Fibroblast of lung (primary cell): ENCODE measurements around the gene PPP5C.

Experiments used
- EZH2 ChIP-seq: IDR thresholded peaks from 2 replicates; pipeline ENCODE4 v1.5.1; 2012; ENCODE audit warnings: low read length, control low read depth, mild to moderate bottlenecking; ENCODE audit errors: missing control alignments
- TF ChIP-seq, protein P1 (sequence below), 2 donors: IDR thresholded peaks in 1 of 2; conservative IDR thresholded peaks in 1 of 2; 1 replicate in 1 of 2; 2 replicates in 1 of 2; pipeline ENCODE4 v1.5.1; 2011 to 2012; ENCODE audit warnings: low read length in 2 of 2, control low read depth in 1 of 2, inconsistent platforms in 1 of 2, low read depth in 1 of 2, mild to moderate bottlenecking in 1 of 2

DNA sequence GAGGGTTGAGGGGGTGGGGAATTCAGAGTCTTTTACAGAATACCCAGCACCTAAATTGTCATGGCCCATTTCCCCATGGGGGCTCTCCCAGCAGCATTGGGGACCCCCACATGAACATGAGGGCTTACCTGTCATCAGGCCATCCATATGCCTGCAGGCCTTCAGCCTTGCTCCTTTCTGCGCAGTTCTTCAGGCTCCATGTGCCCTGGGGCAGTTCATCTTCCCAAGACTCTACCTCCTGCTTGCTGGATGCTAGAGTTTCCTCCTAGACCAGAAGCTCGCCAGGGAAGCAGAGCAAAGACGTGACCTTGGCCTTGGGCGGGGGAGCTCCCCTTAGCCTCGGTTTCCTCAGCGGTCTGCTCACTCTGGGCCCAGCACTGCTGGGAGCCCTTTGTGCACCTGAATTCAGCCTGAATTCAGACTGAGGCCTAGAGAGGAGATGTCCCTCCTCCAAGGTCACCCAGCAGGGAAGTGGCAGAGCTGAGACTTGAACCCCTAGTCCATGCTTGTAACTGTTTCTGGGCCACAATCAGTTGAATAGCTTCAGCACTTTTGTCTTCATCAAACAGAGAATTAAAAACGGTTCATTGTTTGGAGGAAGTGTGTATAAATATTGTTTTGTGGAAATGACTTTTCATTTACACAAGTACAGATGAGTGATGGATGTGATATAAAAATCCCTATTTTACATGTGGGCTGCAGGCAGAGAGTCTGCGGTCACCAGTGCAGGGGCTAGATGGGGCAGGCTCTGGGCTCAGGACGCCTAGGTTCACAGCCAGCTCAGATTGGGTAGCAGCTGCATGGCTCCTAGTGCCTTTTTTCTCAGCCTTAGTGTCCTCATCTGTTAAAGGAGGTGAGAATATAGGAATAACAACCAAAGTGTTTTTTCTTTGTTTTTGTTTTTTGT is 9.5 kb downstream of the PPP5C start:
- TF ChIP-seq, protein P1, sequence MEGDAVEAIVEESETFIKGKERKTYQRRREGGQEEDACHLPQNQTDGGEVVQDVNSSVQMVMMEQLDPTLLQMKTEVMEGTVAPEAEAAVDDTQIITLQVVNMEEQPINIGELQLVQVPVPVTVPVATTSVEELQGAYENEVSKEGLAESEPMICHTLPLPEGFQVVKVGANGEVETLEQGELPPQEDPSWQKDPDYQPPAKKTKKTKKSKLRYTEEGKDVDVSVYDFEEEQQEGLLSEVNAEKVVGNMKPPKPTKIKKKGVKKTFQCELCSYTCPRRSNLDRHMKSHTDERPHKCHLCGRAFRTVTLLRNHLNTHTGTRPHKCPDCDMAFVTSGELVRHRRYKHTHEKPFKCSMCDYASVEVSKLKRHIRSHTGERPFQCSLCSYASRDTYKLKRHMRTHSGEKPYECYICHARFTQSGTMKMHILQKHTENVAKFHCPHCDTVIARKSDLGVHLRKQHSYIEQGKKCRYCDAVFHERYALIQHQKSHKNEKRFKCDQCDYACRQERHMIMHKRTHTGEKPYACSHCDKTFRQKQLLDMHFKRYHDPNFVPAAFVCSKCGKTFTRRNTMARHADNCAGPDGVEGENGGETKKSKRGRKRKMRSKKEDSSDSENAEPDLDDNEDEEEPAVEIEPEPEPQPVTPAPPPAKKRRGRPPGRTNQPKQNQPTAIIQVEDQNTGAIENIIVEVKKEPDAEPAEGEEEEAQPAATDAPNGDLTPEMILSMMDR (conservative IDR thresholded peaks at IDR 0.05 in 1 of 2, IDR thresholded peaks at IDR 0.05 in 1 of 2; ENCODE audit: low read depth in 1 of 2, low read length in 2 of 2), result no peak
- TF ChIP-seq EZH2, result no peak
